Upper lobe of left lung (tissue), 6 donors: ENCODE results near the gene ORAI2. TPM values are rescaled to one million over a fixed set of nuclear protein-coding genes. Genes with fewer than 3 reads are reported as not detected.

Source experiments
- ATAC-seq, 2 donors: fragments of 200-7000 bp; cut with Tn5 transposase; one replicate each; pipeline ENCODE4 v1.9.1; 2022; ENCODE audit warnings: mild to moderate bottlenecking in 2 of 2, moderate library complexity in 2 of 2; ENCODE audit not compliant: low FRiP score in 2 of 2
- DNase-seq, 2 donors: peaks; one replicate each; pipeline ENCODE4 v3.0.0-alpha.2; 2019 to 2020
- H3K27ac ChIP-seq, 4 donors: fragments of 200-600 bp; sonication (generic); one replicate each; pipeline ENCODE4 v1.5.1; 2016 to 2019
- H3K27me3 ChIP-seq, 4 donors: fragments of 200-600 bp; sonication (generic); one replicate each; pipeline ENCODE4 v1.5.1; 2017 to 2019
- H3K36me3 ChIP-seq, 4 donors: fragments of 200-600 bp; sonication (generic); one replicate each; pipeline ENCODE4 v1.5.1; 2016 to 2019
- H3K4me1 ChIP-seq, 4 donors: fragments of 200-600 bp; sonication (generic); one replicate each; pipeline ENCODE4 v1.5.1; 2018 to 2019
- H3K4me3 ChIP-seq, 4 donors: fragments of 200-600 bp; sonication (generic); one replicate each; pipeline ENCODE4 v1.5.1; 2017 to 2019; ENCODE audit warnings: mild to moderate bottlenecking in 2 of 4, moderate library complexity in 1 of 4
- H3K9me3 ChIP-seq, 4 donors: fragments of 200-600 bp; sonication (generic); one replicate each; pipeline ENCODE4 v1.5.1; 2018 to 2019
- EP300 ChIP-seq, 4 donors: sonication (generic); formaldehyde crosslinking; IDR thresholded peaks; one replicate each; pipeline ENCODE4 v1.5.1; 2017; ENCODE audit warnings: antibody characterized with exemption in 4 of 4, control low read depth in 2 of 4
- POLR2A ChIP-seq, 4 donors: fragments of 450-650 bp; IDR thresholded peaks; one replicate each; pipeline ENCODE4 v1.5.1; 2016 to 2017; ENCODE audit warnings: antibody characterized with exemption in 4 of 4, mild to moderate bottlenecking in 2 of 4
- POLR2AphosphoS5 ChIP-seq, 2 donors: sonication (generic); formaldehyde crosslinking; IDR thresholded peaks; one replicate each; pipeline ENCODE4 v1.5.1; 2017; ENCODE audit warnings: antibody characterized with exemption in 2 of 2
- WGBS, 2 donors: methylation state at CpG; one replicate each; pipeline ENCODE4 v1.1.5; 2017 to 2018; 5-methylcytosine and 5-hydroxymethylcytosine counted together
- total RNA-seq, 6 donors: library from RNA; depleted of rRNA in 4 of 6; stranded (reverse); fragments of >200 nt in 4 of 6; gene quantifications; one replicate each; pipeline versions ENCODE4 v1.1.0 to v1.2.1, GENCODE V29; 2016 to 2021
- TF ChIP-seq, protein P1 (sequence below), 6 experiments: fragments of 450-650 bp in 4 of 6; fragments of 200-600 bp in 2 of 6; sonication (generic) in 2 of 6; IDR thresholded peaks; one replicate each; pipeline ENCODE4 v1.5.1; 2016 to 2019; ENCODE audit warnings: antibody characterized with exemption in 6 of 6
- donor health status: DM: no; HTN: no; CAD: no; lungs with moderate emphysema.
- donor health status: DM: no; HTN: yes; CAD: no; lungs with severe emphysema.

ORAI2 gene
- total RNA-seq, 6 donors from 2014 or later: 9.4 to 35.2 (median 30.5) TPM

DNA sequence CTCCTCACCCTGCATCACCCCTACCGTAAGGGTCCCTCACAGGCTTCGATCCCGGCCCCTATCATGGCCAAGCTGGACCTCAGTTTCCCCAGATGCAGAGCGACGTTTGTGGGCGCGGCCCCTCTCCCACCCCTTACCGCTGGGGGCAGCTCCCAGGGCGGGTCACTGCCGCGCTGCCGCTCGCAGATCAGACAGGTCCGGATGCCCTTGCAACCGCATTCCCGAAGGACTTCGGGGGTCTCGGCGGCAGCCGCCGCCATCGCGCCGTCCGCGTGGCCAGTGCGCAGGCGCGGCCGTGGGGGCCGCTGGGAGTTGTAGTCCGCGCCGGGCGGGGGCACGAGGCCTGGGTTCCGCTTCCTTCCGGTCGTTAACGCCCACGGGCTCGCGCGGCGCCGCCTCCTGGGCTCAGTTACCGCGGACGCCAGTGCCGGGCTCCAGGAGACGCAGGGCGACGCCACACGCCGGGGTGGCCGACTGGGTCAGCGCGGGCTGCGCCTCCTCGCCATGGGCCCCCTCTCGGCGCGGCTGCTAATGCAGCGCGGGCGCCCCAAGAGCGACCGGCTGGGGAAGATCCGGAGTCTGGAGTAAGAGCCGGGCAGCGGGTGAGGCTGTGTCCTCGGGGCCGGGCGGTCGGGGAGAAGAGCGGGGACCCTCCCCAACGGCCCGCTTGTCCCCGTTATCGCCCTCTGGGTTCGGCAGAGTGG is 31.4 kb downstream of the ORAI2 start, which contains the start of the genes ALKBH4 and LRWD1:
ALKBH4 (minus strand) TSS at position 287 of the 704 bp plus-strand sequence; CDS start at position 260, 27 bp downstream.
LRWD1 (plus strand) TSS at position 408 of the 704 bp plus-strand sequence; CDS start at position 505, 97 bp downstream.
- ATAC-seq: peak; percentile 93 to 98
- H3K9me3 ChIP-seq: no peaks in the 10 kb centered on the region
- H3K4me3 ChIP-seq: peak within 1 kb of the TSS; percentile 75 to 100 (median 85)
- TF ChIP-seq POLR2AphosphoS5 (IDR thresholded peaks at IDR 0.05): peak; percentile 82 to 89
- TF ChIP-seq POLR2A (IDR thresholded peaks at IDR 0.05): peak in 2 of 4 donors; percentile 43 to 78
- TF ChIP-seq, protein P1, sequence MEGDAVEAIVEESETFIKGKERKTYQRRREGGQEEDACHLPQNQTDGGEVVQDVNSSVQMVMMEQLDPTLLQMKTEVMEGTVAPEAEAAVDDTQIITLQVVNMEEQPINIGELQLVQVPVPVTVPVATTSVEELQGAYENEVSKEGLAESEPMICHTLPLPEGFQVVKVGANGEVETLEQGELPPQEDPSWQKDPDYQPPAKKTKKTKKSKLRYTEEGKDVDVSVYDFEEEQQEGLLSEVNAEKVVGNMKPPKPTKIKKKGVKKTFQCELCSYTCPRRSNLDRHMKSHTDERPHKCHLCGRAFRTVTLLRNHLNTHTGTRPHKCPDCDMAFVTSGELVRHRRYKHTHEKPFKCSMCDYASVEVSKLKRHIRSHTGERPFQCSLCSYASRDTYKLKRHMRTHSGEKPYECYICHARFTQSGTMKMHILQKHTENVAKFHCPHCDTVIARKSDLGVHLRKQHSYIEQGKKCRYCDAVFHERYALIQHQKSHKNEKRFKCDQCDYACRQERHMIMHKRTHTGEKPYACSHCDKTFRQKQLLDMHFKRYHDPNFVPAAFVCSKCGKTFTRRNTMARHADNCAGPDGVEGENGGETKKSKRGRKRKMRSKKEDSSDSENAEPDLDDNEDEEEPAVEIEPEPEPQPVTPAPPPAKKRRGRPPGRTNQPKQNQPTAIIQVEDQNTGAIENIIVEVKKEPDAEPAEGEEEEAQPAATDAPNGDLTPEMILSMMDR (IDR thresholded peaks at IDR 0.05): peak in 4 of 6 experiments; percentile 37 to 71 (median 52)
- TF ChIP-seq EP300 (IDR thresholded peaks at IDR 0.05): no peak
- DNase-seq: peak; percentile 97 to 100
- 0% methylated on average over 2 to 9 of the region's 81 CpGs for WGBS, 2 donors
- H3K36me3 ChIP-seq: peaks cover 0 to 20% (median 8%) of the 10 kb centered on the region in 4 donors
- H3K27me3 ChIP-seq: no peaks in the 10 kb centered on the region
- H3K4me1 ChIP-seq: peaks cover 12 to 40% (median 18%) of the 10 kb centered on the region in 4 donors
- H3K27ac ChIP-seq: peak within 1 kb of the TSS; percentile 59 to 88 (median 85)

DNA sequence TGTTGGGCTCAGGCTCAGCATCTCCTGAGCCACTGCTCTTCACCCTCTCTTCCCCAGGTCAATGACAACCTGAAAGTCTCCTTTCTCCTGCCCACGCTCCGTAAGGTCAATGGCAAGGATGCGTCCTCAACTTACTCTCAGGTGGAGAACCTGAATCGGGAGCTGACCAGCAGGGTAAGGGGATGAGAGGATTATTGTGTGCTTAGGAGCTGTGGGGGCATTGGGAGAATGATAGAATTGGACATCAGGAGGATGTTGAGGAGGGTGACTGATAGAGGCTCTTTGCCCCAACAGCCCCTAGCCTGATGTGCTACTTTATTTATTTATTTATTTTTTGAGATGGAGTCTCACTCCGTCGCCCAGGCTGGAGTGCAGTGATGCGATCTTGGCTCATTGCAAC is 32.7 kb downstream of the ORAI2 start:
- DNase-seq (no peak), ATAC-seq (no peak)
- H3K27me3 ChIP-seq: no peaks in the 10 kb centered on the region
- 92 to 94% methylated on average over 7 of the region's 7 CpGs for WGBS, 2 donors
- H3K9me3 ChIP-seq: no peaks in the 10 kb centered on the region
- H3K36me3 ChIP-seq: peaks cover 0 to 31% (median 12%) of the 10 kb centered on the region in 4 donors
- H3K4me3 ChIP-seq: peak overlapping the region in 2 of 4 donors; percentile 78 to 92
- H3K4me1 ChIP-seq: peaks cover 12 to 40% (median 18%) of the 10 kb centered on the region in 4 donors
- H3K27ac ChIP-seq: no peak overlapping the region
- TF ChIP-seq EP300 (IDR thresholded peaks at IDR 0.05) (no peak), POLR2AphosphoS5 (IDR thresholded peaks at IDR 0.05) (no peak), POLR2A (IDR thresholded peaks at IDR 0.05) (no peak)
- TF ChIP-seq, protein P1 (IDR thresholded peaks at IDR 0.05): no peak

DNA sequence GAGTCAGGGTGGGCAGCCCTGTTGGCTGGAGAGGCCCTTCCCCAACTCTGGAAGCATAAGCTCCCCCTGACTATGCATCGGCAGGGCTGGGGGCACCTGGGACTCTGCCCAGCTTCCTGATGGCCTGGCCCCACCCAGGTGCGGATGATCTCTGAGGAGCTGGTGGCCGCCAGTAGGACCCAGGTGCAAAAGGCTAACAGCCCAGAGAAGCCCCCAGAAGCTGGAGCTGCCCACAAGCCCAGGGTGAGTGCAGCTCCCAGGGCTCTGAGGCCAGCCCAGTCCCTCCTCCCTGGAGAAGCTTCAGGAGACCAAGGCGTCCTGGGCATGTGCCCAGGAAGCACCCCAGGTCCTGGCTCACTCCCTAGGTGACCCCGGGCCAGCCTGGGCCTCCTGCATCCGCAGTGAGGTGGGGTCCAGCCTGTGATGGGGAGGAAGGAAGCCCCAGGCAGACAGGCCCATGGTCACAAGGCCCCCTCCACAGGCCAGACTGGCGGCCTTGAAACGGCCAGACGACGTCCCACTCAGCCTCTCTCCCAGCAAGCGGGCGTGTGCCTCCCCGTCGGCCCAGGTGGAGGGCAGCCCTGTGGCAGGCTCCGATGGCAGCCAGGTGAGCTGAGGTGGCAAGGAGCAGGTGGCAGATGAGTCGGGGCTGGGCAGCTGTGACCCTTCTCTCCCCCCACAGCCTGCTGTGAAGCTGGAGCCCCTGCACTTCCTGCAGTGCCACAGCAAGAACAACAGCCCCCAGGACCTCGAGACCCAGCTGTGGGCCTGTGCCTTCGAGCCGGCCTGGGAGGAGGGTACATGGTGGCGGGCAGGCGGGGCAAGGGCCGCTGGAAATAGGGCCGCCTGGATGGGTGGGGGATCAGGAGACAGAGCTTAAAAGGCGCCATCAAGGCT is 34.5 kb downstream of the ORAI2 start:
- 87 to 95% methylated on average over 8 to 21 of the region's 24 CpGs for WGBS, 2 donors
- no peaks in the 10 kb centered on the region for H3K27me3 ChIP-seq
- no peaks in the 10 kb centered on the region for H3K9me3 ChIP-seq
- H3K27ac ChIP-seq: no peak overlapping the region
- peak in 1 of 2 donors; percentile 73 for DNase-seq
- H3K36me3 ChIP-seq: peaks cover 4 to 48% (median 23%) of the 10 kb centered on the region in 4 donors
- H3K4me3 ChIP-seq: no peak overlapping the region
- ATAC-seq: no peak
- H3K4me1 ChIP-seq: peaks cover 12 to 37% (median 18%) of the 10 kb centered on the region in 4 donors
- TF ChIP-seq EP300 (IDR thresholded peaks at IDR 0.05): no peak

DNA sequence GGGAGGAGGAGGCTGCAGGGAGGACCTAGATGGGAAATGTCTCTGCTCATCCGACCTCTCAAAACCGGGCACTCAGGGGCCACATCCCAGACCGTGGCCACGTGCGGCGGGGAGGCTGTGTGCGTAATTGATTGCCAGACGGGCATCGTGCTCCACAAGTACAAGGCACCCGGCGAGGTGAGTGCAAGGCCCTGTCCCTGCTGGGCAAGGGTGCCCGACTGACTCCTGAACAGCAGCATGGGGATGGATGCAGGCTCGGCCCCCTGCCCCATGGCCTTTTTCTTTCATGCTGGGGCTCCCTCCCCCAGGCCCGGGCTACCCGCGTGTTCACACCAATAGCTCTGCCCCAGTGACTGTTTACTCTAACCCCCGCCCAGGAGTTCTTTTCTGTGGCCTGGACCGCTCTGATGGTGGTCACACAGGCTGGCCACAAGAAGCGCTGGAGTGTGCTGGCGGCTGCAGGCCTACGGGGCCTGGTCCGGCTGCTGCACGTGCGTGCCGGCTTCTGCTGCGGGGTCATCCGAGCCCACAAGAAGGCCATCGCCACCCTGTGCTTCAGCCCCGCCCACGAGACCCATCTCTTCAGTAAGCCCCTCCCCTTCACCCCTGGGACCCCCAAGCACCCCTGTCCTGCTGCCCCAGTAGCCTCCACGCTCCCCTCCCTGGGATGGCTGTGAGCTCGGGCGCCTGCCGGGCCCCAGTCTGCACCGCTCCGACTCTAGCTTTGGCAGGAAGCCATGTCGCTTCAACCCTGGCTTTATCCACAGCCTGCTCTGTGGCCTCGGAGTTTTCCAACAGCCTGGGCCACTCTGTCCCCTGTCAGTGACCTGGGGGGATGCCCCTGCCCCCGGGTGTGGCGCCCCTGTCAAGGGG is 35.3 kb downstream of the ORAI2 start:
- H3K4me1 ChIP-seq: peaks cover 11 to 30% (median 14%) of the 10 kb centered on the region in 4 donors

More for the DNA sequence above, 35.3 kb downstream of the ORAI2 start:
- 91 to 93% methylated on average over 29 to 36 of the region's 40 CpGs for WGBS, 2 donors
- ATAC-seq: no peak
- peaks cover 13 to 56% (median 29%) of the 10 kb centered on the region in 4 donors for H3K36me3 ChIP-seq
- TF ChIP-seq, protein P1 (IDR thresholded peaks at IDR 0.05): no peak
- TF ChIP-seq EP300 (IDR thresholded peaks at IDR 0.05) (no peak), POLR2AphosphoS5 (IDR thresholded peaks at IDR 0.05) (no peak), POLR2A (IDR thresholded peaks at IDR 0.05) (no peak)
- no peaks in the 10 kb centered on the region for H3K27me3 ChIP-seq
- no peaks in the 10 kb centered on the region for H3K9me3 ChIP-seq
- peak in 1 of 2 donors; percentile 68 for DNase-seq
- H3K27ac ChIP-seq: peak overlapping the region in 1 of 4 donors; percentile 56
- no peak overlapping the region for H3K4me3 ChIP-seq
